NT2/D1 (cell line): ENCODE results near the gene PAK1.

Experiments
- SUZ12 ChIP-seq: IDR thresholded peaks from 2 replicates; pipeline ENCODE4 v1.6.1; 2011; ENCODE audit not compliant: insufficient read length, insufficient read depth; ENCODE audit errors: extremely low read depth
- YY1 ChIP-seq: IDR thresholded peaks from 2 replicates; pipeline ENCODE4 v1.6.1; 2011; ENCODE audit not compliant: insufficient read length, insufficient read depth

DNA sequence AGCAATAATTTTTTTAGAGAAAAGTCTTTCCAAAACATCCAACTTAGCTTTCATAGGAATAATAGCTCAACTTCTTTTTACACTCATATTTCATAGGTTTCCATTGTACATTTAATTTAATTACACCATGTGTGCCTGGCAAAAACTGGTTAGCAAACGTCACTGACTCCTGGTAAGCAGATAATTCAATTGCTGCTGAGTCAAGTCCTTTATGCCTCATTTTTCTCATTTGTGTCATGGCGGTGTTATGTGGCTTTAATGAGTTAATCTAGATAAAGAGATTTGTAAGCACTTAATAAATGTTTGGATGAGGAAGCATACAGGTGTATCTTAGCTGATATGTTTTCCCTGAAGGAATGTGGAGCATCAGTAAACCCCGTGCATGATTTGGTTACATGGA lies 41.2 kb upstream of the PAK1 start:
- TF ChIP-seq SUZ12: no peak
- TF ChIP-seq YY1: no peak
